CD14-positive monocyte (primary cell): ENCODE results near the gene NFE2L1. TPM values are rescaled to one million over a fixed set of nuclear protein-coding genes. Genes with fewer than 3 reads are reported as not detected.

ENCODE experiments used
- DNase-seq, 3 donors: peaks; one replicate each; pipeline ENCODE4 v3.0.0-alpha.2; 2011 to 2022
- H2AFZ ChIP-seq: 2 replicates; pipeline ENCODE4 v1.6.0; 2012; ENCODE audit warnings: mild to moderate bottlenecking, low read depth, low read length, inconsistent platforms; ENCODE audit not compliant: insufficient read depth, poor library complexity, severe bottlenecking
- H3K27ac ChIP-seq, 2 donors: 1 replicate in 1 of 2; 2 replicates in 1 of 2; pipeline ENCODE4 v1.5.1; 2012 to 2013; ENCODE audit warnings: low read length in 2 of 2, control low read depth in 1 of 2, inconsistent platforms in 1 of 2, low read depth in 1 of 2, mild to moderate bottlenecking in 1 of 2
- H3K27me3 ChIP-seq, 2 donors: one replicate each; pipeline versions ENCODE4 v1.6.0 to v1.6.1; 2011 to 2013; ENCODE audit warnings: low read length in 2 of 2; ENCODE audit not compliant: control insufficient read depth in 2 of 2, insufficient read depth in 2 of 2
- H3K36me3 ChIP-seq, 2 donors: replicated peaks in 1 of 2; 1 replicate in 1 of 2; 2 replicates in 1 of 2; pipeline versions ENCODE4 v1.5.1 to v1.6.1; 2012 to 2013; ENCODE audit warnings: low read length in 2 of 2, control low read depth in 1 of 2, inconsistent platforms in 1 of 2, mild to moderate bottlenecking in 1 of 2; ENCODE audit not compliant: insufficient read depth in 2 of 2, control insufficient read depth in 1 of 2
- H3K4me1 ChIP-seq, 2 donors: 1 replicate in 1 of 2; 2 replicates in 1 of 2; pipeline versions ENCODE4 v1.5.1 to v1.6.1; 2012 to 2013; ENCODE audit warnings: low read length in 2 of 2, control low read depth in 1 of 2, inconsistent platforms in 1 of 2, mild to moderate bottlenecking in 1 of 2, moderate library complexity in 1 of 2; ENCODE audit not compliant: insufficient read depth in 2 of 2, control insufficient read depth in 1 of 2
- H3K4me2 ChIP-seq: replicated peaks from 2 replicates; pipeline ENCODE3; 2012; ENCODE audit warnings: low read length, moderate library complexity, mild to moderate bottlenecking; ENCODE audit not compliant: poor library complexity, severe bottlenecking; ENCODE audit errors: extremely low read depth
- H3K4me3 ChIP-seq, 3 experiments: fragments of 200-600 bp in 1 of 3; sonication (generic) in 1 of 3; replicated peaks in 1 of 3; 1 replicate in 2 of 3; 2 replicates in 1 of 3; pipeline ENCODE4 v1.5.1; 2011 to 2013; ENCODE audit warnings: low read length in 3 of 3, mild to moderate bottlenecking in 3 of 3, control low read depth in 2 of 3, low read depth in 2 of 3, inconsistent platforms in 1 of 3, moderate library complexity in 1 of 3
- H3K79me2 ChIP-seq: 2 replicates; pipeline ENCODE4 v1.6.0; 2012; ENCODE audit warnings: mild to moderate bottlenecking, control low read depth, inconsistent platforms, low read length, moderate library complexity; ENCODE audit not compliant: insufficient read depth
- H3K9ac ChIP-seq: 2 replicates; pipeline ENCODE4 v1.6.0; 2017; ENCODE audit warnings: low read length, mild to moderate bottlenecking; ENCODE audit not compliant: insufficient read depth, poor library complexity, severe bottlenecking
- H3K9me3 ChIP-seq, 2 donors: replicated peaks in 1 of 2; 1 replicate in 1 of 2; 2 replicates in 1 of 2; pipeline versions ENCODE4 v1.5.1 to v1.6.1; 2012 to 2013; ENCODE audit warnings: low read length in 2 of 2, control low read depth in 1 of 2; ENCODE audit not compliant: control insufficient read depth in 1 of 2, insufficient read depth in 1 of 2
- H4K20me1 ChIP-seq: 2 replicates; pipeline ENCODE4 v1.6.0; 2012; ENCODE audit warnings: mild to moderate bottlenecking, low read length, control low read depth, moderate library complexity; ENCODE audit not compliant: insufficient read depth
- H3K27ac Mint-ChIP-seq, 7 donors: one replicate each; pipeline ENCODE4 v1.8.0; 2020; ENCODE audit warnings: mild to moderate bottlenecking in 7 of 7, mixed read lengths in 7 of 7, moderate library complexity in 6 of 7, inconsistent platforms in 2 of 7
- H3K27me3 Mint-ChIP-seq, 3 donors: one replicate each; pipeline ENCODE4 v1.8.0; 2021 to 2022; ENCODE audit warnings: low read depth in 3 of 3, mild to moderate bottlenecking in 3 of 3, mixed read lengths in 3 of 3, moderate library complexity in 3 of 3, inconsistent platforms in 1 of 3
- H3K36me3 Mint-ChIP-seq, 2 donors: one replicate each; pipeline ENCODE4 v1.8.0; 2020; ENCODE audit warnings: mixed read lengths in 2 of 2, inconsistent platforms in 1 of 2, mild to moderate bottlenecking in 1 of 2
- H3K4me1 Mint-ChIP-seq: one replicate; pipeline ENCODE4 v1.8.0; 2020; ENCODE audit warnings: mild to moderate bottlenecking, mixed read lengths
- H3K4me3 Mint-ChIP-seq, 2 donors: one replicate each; pipeline ENCODE4 v1.8.0; 2020; ENCODE audit warnings: mild to moderate bottlenecking in 2 of 2, mixed read lengths in 2 of 2, moderate library complexity in 1 of 2
- H3K9me3 Mint-ChIP-seq, 7 donors: one replicate each; pipeline ENCODE4 v1.8.0; 2020 to 2022; ENCODE audit warnings: mixed read lengths in 7 of 7, mild to moderate bottlenecking in 6 of 7, moderate library complexity in 6 of 7, inconsistent platforms in 2 of 7
- WGBS: methylation state at CpG from one replicate; pipeline ENCODE4 v1.1.5; 2013; ENCODE audit warnings: missing lambda C conversion rate; ENCODE audit not compliant: insufficient coverage; 5-methylcytosine and 5-hydroxymethylcytosine counted together
- intact Hi-C, 2 donors: fragments of 100-400 bp; cut with micrococcal nuclease; formaldehyde crosslinking; loops; one replicate each; pipeline versions ENCODE4 v1.15.0 to v1.15.1; 2023
- polyA minus RNA-seq: library from RNA; depleted of rRNA, polyadenylated mRNA; stranded (reverse); fragments of >200 nt; gene quantifications from 2 replicates; pipeline ENCODE4 v1.2.3, GENCODE V29; 2012
- polyA plus RNA-seq, 3 donors: library from polyadenylated mRNA; depleted of rRNA in 1 of 3; unstranded in 2 of 3; stranded (reverse) in 1 of 3; fragments of 300-500 nt in 2 of 3; fragments of >200 nt in 1 of 3; fragmentation: Illumina TruSeq in 2 of 3; gene quantifications; 1 replicate in 2 of 3; 2 replicates in 1 of 3; pipeline ENCODE4 v1.2.3, GENCODE V29; 2012 to 2021
- total RNA-seq, 12 experiments: library from RNA in 1 of 12; stranded (reverse) in 1 of 12; fragments of 120-200 nt in 1 of 12; gene quantifications; one replicate each; pipeline ENCODE4 v1.2.4 and lab custom pipeline; 2013 to 2026; ENCODE audit warnings: mixed read lengths in 6 of 12, inconsistent platforms in 1 of 12
- TF ChIP-seq, protein P1 (sequence below): fragments of 200-600 bp; IDR thresholded peaks from one replicate; pipeline ENCODE4 v1.8.0; 2022; ENCODE audit warnings: antibody characterized with exemption, mild to moderate bottlenecking

The NFE2L1 gene, protein sequence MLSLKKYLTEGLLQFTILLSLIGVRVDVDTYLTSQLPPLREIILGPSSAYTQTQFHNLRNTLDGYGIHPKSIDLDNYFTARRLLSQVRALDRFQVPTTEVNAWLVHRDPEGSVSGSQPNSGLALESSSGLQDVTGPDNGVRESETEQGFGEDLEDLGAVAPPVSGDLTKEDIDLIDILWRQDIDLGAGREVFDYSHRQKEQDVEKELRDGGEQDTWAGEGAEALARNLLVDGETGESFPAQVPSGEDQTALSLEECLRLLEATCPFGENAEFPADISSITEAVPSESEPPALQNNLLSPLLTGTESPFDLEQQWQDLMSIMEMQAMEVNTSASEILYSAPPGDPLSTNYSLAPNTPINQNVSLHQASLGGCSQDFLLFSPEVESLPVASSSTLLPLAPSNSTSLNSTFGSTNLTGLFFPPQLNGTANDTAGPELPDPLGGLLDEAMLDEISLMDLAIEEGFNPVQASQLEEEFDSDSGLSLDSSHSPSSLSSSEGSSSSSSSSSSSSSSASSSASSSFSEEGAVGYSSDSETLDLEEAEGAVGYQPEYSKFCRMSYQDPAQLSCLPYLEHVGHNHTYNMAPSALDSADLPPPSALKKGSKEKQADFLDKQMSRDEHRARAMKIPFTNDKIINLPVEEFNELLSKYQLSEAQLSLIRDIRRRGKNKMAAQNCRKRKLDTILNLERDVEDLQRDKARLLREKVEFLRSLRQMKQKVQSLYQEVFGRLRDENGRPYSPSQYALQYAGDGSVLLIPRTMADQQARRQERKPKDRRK
- total RNA-seq (2013) = 12.9 TPM
- polyA plus RNA-seq (10 to 100 TPM in 1 of 3 donors, 1 to 10 TPM in 2; 2.8 to 27.0 (median 7.1) TPM), polyA minus RNA-seq (18.8 and 24.7 TPM in 2 replicates), total RNA-seq (lab: John Stamatoyannopoulos, UW) (33.2 to 97.9 (median 52.3) reads per million in 11 experiments)

DNA sequence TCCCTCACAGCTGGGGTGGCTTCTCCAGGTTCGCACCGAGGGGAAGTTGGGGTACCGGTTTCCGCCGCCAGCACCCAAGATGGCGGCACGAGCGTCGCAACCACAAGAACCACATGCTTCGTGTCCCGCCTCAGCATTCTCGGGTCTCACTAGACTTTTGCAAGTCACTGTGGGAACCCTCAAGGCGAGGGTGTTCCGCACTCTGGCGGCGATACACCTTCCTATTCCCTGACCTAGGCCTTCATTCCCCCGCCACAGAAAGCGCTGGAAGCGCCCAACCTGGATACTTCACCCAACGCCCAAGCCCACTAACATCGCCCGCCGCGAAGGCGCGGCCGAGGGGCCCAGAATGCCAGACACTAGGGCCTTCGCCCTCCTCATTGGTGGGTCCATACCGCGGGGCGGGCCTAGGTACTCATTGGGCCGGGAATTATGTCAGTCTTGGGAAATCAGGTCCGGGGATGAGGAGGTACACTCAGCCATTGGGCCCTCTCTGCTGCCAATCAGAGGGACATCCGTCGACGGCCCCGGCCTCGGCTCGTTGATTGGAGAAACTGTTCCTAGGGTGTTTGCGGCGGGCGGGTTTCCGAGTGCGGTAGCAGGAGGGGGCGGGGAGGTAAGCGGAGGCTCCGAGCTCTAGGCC lies at the start of gene NFE2L1:
Gene NFE2L1 (plus strand): TSS at position 619 of the 643 bp plus-strand sequence. CDS start 2,760 bp downstream, outside the sequence.
- Histone ChIP-seq H3K27ac (peak within 1 kb of the TSS; percentile 86 to 97), H3K79me2 (peaks cover 57% of the 10 kb centered on the region), H3K27me3 (no peaks in the 10 kb centered on the region), H3K4me1 (peaks cover 37 to 56% of the 10 kb centered on the region in 2 donors), H2AFZ (peak within 1 kb of the TSS; percentile 98), H3K4me2 (peak within 1 kb of the TSS; percentile 85), H4K20me1 (peaks cover 34% of the 10 kb centered on the region), H3K36me3 (peaks cover 22 to 26% of the 10 kb centered on the region in 2 donors), H3K4me3 (peak within 1 kb of the TSS; percentile 56 to 89 (median 72)), H3K9ac (peak within 1 kb of the TSS; percentile 83), H3K9me3 (no peaks in the 10 kb centered on the region)
- peak within 1 kb of the TSS; percentile 93 to 97 for H3K4me3 Mint-ChIP-seq
- peaks cover 60% of the 10 kb centered on the region for H3K4me1 Mint-ChIP-seq
- H3K36me3 Mint-ChIP-seq = peaks cover 24 to 25% of the 10 kb centered on the region in 2 donors
- TF ChIP-seq, protein P1, sequence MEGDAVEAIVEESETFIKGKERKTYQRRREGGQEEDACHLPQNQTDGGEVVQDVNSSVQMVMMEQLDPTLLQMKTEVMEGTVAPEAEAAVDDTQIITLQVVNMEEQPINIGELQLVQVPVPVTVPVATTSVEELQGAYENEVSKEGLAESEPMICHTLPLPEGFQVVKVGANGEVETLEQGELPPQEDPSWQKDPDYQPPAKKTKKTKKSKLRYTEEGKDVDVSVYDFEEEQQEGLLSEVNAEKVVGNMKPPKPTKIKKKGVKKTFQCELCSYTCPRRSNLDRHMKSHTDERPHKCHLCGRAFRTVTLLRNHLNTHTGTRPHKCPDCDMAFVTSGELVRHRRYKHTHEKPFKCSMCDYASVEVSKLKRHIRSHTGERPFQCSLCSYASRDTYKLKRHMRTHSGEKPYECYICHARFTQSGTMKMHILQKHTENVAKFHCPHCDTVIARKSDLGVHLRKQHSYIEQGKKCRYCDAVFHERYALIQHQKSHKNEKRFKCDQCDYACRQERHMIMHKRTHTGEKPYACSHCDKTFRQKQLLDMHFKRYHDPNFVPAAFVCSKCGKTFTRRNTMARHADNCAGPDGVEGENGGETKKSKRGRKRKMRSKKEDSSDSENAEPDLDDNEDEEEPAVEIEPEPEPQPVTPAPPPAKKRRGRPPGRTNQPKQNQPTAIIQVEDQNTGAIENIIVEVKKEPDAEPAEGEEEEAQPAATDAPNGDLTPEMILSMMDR = no peak
- intact Hi-C loops = loop anchor here in 1 of 2 donors (2.0 to 5.0 kb wide), 2 partner anchors 23 to 54 kb away; partner anchors contain the start of gene CBX1
- H3K27me3 Mint-ChIP-seq = peaks cover 2 to 7% (median 5%) of the 10 kb centered on the region in 3 donors
- H3K9me3 Mint-ChIP-seq = peaks cover 0 to 2% (median 0%) of the 10 kb centered on the region in 7 donors
- DNase-seq = peak; percentile 98 to 99 (median 99)
- WGBS = under 1% methylated on average over 43 of the region's 47 CpGs
- peak within 1 kb of the TSS; percentile 96 to 100 (median 100) for H3K27ac Mint-ChIP-seq
